HL-60 (cell line): ENCODE results near the gene TROAP.

Experiments
- DNase-seq, 2 experiments: peaks; one replicate each; pipeline ENCODE4 v3.0.0-alpha.2; 2010 to 2020; ENCODE audit warnings: low read depth in 1 of 2, low spot score in 1 of 2
- H3K27ac ChIP-seq: fragments of 250-450 bp; sonication (Bioruptor Pico); replicated peaks from 2 replicates; pipeline ENCODE4 v1.5.1; 2020; ENCODE audit warnings: mild to moderate bottlenecking, moderate library complexity
- H3K27me3 ChIP-seq: fragments of 250-450 bp; sonication (Bioruptor Pico); 2 replicates; pipeline ENCODE4 v1.5.1; 2021; ENCODE audit warnings: mild to moderate bottlenecking, moderate library complexity; ENCODE audit not compliant: insufficient read depth, poor library complexity, severe bottlenecking
- H3K4me3 ChIP-seq: replicated peaks from 2 replicates; pipeline ENCODE4 v1.5.1; 2011; ENCODE audit warnings: mild to moderate bottlenecking, control low read depth, low read length; ENCODE audit not compliant: insufficient read depth
- CTCF ChIP-seq: IDR thresholded peaks from one replicate; pipeline ENCODE4 v1.5.1; 2011; ENCODE audit warnings: low read length, control low read depth, inconsistent platforms; ENCODE audit not compliant: insufficient read depth
- GABPA ChIP-seq: IDR thresholded peaks from 2 replicates; pipeline ENCODE4 v1.6.1; 2012; ENCODE audit warnings: low read depth
- POLR2AphosphoS5 ChIP-seq: IDR thresholded peaks from 2 replicates; pipeline ENCODE4 v1.6.1; 2012; ENCODE audit warnings: low read depth
- REST ChIP-seq: IDR thresholded peaks from 2 replicates; pipeline ENCODE4 v1.6.1; 2012; ENCODE audit warnings: low read depth; ENCODE audit not compliant: insufficient replicate concordance
- SPI1 ChIP-seq: IDR thresholded peaks from 2 replicates; pipeline ENCODE4 v1.6.1; 2012; ENCODE audit warnings: low read depth, mild to moderate bottlenecking, borderline replicate concordance

The TROAP gene

DNA sequence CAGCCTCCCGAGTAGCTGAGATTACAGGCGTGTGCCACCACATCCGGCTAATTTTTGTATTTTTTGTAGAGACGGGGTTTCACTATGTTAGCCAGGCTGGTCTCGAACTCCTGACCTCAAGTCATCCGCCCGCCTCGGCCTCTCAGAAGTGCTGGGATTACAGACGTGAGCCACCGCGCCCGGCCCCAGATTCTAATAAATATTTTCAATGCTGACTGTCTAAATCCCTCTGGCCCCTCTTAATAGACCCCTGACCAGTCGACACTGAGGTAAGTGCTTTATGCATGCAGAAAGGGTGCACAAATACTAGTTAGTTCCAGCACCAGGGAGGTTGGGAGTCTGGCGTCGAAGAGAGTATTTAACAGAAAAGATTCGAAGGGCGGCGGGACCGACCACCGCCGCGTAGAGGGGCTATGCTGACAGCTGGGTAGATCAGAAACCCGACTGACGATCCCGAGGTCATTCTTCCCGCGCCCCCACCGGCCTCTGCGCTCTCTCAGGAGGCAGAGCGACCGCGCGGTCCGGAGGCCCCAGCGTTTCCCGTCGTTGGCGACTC lies 43.1 kb downstream of the TROAP start:
- H3K27ac ChIP-seq = peak overlapping the region; percentile 97
- no peak for DNase-seq
- TF ChIP-seq CTCF (no peak), GABPA (0 out of 2 replicates have a peak, but pooled peaks have one; percentile 17), REST (no peak), POLR2AphosphoS5 (no peak), SPI1 (no peak)
- peak overlapping the region; percentile 68 for H3K4me3 ChIP-seq
- no peaks in the 10 kb centered on the region for H3K27me3 ChIP-seq

DNA sequence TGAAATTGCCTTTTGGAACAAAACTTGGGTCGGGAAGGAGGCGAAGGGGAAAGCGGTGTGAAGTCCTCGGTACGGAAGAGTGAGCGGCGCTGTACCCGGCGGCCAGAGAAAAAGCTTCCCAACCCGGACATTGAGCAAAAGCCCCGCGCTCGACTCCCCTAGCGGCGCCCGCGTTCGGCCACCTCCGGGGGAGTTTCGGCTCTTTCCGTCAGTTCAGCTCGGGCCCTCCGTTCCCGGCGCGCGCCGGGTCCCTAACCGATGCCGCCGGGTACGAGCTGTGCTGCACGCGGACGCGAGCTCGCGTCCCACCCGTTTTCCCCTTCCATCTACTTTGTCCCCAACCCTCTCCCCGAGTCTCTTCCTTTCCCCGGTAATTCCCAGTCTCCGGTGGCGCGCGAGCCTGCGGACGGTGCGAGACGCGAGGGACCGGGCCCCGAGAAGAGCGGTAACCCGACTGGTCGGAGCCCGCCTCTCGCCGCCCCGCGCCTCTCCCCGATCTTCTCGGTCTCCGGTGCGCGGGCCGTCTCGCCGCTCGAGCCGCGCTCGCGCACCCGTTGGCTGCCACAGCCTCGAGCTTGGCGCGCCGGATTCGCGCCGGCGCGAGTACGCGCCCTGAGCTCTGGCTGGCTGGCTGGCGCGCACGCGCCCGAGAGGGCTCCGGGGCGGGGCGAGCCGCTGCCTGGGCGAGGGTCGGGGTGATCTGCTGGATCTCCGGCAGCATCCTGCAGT lies 43.8 kb downstream of the TROAP start:
- Histone ChIP-seq H3K4me3 (peak overlapping the region; percentile 68), H3K27me3 (no peaks in the 10 kb centered on the region), H3K27ac (peak overlapping the region; percentile 97)
- TF ChIP-seq POLR2AphosphoS5 (peak; percentile 62; the same call in 1 of the 2 replicates), CTCF (no peak), SPI1 (no peak), GABPA (no peak), REST (peak; percentile 18)
- peak; percentile 87 to 90 for DNase-seq

- H3K4me3 ChIP-seq = peak within 1 kb of the TSS; percentile 68
- no peak for DNase-seq
- TF ChIP-seq CTCF (no peak), SPI1 (no peak; the same call in 1 of the 2 replicates), GABPA (no peak), POLR2AphosphoS5 (no peak; the same call in none of the 2 replicates), REST (no peak)
- H3K27ac ChIP-seq = peak within 1 kb of the TSS; percentile 97
- no peaks in the 10 kb centered on the region for H3K27me3 ChIP-seq
Observed at GRCh38 chr12:49367381-49368239, 44.6 kb downstream of the TROAP start, which contains the start of gene SPATS2. SPATS2 (plus strand) TSS chr12:49367462; CDS start chr12:49461013, 93,551 bp downstream.
